RPMI8226 (cell line): Measurements from ENCODE around the gene PGM1.

Experiments used
- DNase-seq: peaks from one replicate; pipeline ENCODE4 v3.0.0-alpha.2; 2015

PGM1 gene

GRCh38 chr1:63705078-63705477, 111.9 kb downstream of the PGM1 start:
- no peak for DNase-seq

DNA sequence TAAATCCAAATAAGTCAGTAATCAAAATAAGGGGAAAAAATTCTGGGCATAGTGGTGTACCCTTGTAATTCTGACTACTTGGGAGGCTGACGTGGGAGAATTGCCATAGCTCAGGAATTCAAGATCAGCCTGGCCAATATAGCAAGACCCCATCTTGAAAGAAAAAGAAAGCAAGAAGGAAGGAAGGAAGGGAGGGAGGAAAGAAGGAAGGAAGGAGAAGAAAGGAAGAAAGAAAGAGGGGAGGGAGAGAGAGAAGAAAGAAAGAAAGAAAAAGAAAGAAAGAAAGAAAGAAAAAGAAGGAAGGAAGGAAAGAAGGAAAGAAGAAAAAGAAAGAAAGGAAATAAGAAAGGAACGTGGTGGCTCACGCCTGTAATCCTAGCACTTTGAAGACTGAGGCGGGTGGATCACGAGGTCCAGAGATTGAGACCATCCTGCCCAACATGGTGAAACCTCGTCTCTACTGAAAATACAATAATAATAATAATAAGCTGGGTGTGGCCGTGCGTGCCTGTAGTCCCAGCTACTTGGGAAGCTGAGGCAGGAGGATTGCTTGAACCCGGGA, 116.1 kb downstream of the PGM1 start:
- no peak for DNase-seq
